Kidney epithelial cell (primary cell): ENCODE results near the gene FARP1. TPM values are rescaled to one million over a fixed set of nuclear protein-coding genes. Genes with fewer than 3 reads are reported as not detected.

Source experiments
- DNase-seq: peaks from one replicate; pipeline ENCODE4 v3.0.0-alpha.2; 2010; ENCODE audit warnings: low read depth
- H3K27me3 ChIP-seq: 2 replicates; pipeline ENCODE4 v1.6.0; 2011; ENCODE audit warnings: low read length; ENCODE audit not compliant: control insufficient read depth, insufficient read depth
- H3K36me3 ChIP-seq: 2 replicates; pipeline ENCODE4 v1.5.1; 2011; ENCODE audit warnings: low read length; ENCODE audit not compliant: control insufficient read depth, insufficient read depth
- H3K4me3 ChIP-seq: 2 replicates; pipeline ENCODE4 v1.5.1; 2011; ENCODE audit warnings: low read depth, mild to moderate bottlenecking, control low read depth, low read length
- CTCF ChIP-seq: IDR thresholded peaks from 2 replicates; pipeline ENCODE4 v1.5.1; 2011; ENCODE audit warnings: mild to moderate bottlenecking, moderate library complexity, low read length, control low read depth, inconsistent platforms; ENCODE audit not compliant: insufficient read depth, poor library complexity, severe bottlenecking
- total RNA-seq: library from RNA; depleted of rRNA; stranded (reverse); fragments of >200 nt; gene quantifications from 2 replicates; pipeline ENCODE4 v1.2.3, GENCODE V29; 2015

The FARP1 gene
- total RNA-seq, 1 donor from 2014 or later, result 135 TPM

- DNase-seq, result no peak
These were observed 277.1 kb downstream of the FARP1 start for GRCh38 chr13:98419786-98420553.

GRCh38 chr13:98420554-98421175, 277.8 kb downstream of the FARP1 start:
- no peak for TF ChIP-seq CTCF
- Histone ChIP-seq H3K27me3 (no peaks in the 10 kb centered on the region), H3K36me3 (peaks cover 6% of the 10 kb centered on the region), H3K4me3 (no peak overlapping the region)
- DNase-seq, result no peak

More at GRCh38 chr13:98419786-98420553, 277.1 kb downstream of the FARP1 start:
- Histone ChIP-seq H3K36me3 (peaks cover 6% of the 10 kb centered on the region), H3K4me3 (no peak overlapping the region), H3K27me3 (no peaks in the 10 kb centered on the region)
- TF ChIP-seq CTCF, result no peak

- no peak for DNase-seq
- Histone ChIP-seq H3K36me3 (peaks cover 3% of the 10 kb centered on the region), H3K4me3 (no peak overlapping the region), H3K27me3 (no peaks in the 10 kb centered on the region)
- TF ChIP-seq CTCF, result no peak
These were observed 279.2 kb downstream of the FARP1 start for GRCh38 chr13:98422046-98422445.

- no peak for DNase-seq
- H3K36me3 ChIP-seq, result peaks cover 4% of the 10 kb centered on the region
- H3K4me3 ChIP-seq, result no peak overlapping the region
- TF ChIP-seq CTCF, result no peak
- H3K27me3 ChIP-seq, result no peaks in the 10 kb centered on the region
These were observed 280.5 kb downstream of the FARP1 start for GRCh38 chr13:98423417-98423816.

- no peak for TF ChIP-seq CTCF
- no peaks in the 10 kb centered on the region for H3K27me3 ChIP-seq
- DNase-seq, result no peak
- H3K36me3 ChIP-seq, result peaks cover 5% of the 10 kb centered on the region
- H3K4me3 ChIP-seq, result no peak overlapping the region
These were observed 284.6 kb downstream of the FARP1 start for GRCh38 chr13:98427331-98427995.
